Prostate gland (tissue), 2 donors: ENCODE data around the gene MYLK4. TPM values are rescaled to one million over a fixed set of nuclear protein-coding genes. Genes with fewer than 3 reads are reported as not detected.

ENCODE experiments used
- DNase-seq: peaks from one replicate; pipeline ENCODE4 v3.0.0-alpha.2; 2019; ENCODE audit warnings: low spot score
- H3K27ac ChIP-seq, 2 donors: fragments of 200-600 bp; sonication (generic); 2 replicates each; pipeline ENCODE4 v1.5.1; 2017 to 2019
- H3K27me3 ChIP-seq: fragments of 200-600 bp; sonication (generic); replicated peaks from 2 replicates; pipeline ENCODE4 v1.5.1; 2019; ENCODE audit not compliant: insufficient read depth
- H3K36me3 ChIP-seq, 2 donors: fragments of 200-600 bp; sonication (generic); 1 replicate in 1 of 2; 2 replicates in 1 of 2; pipeline versions ENCODE4 v1.5.1 to v1.8.1; 2017 to 2019
- H3K4me1 ChIP-seq: fragments of 200-600 bp; sonication (generic); replicated peaks from 2 replicates; pipeline ENCODE4 v1.5.1; 2019
- H3K4me3 ChIP-seq, 2 donors: fragments of 200-600 bp; sonication (generic); 2 replicates each; pipeline ENCODE4 v1.5.1; 2017 to 2019
- H3K9me3 ChIP-seq: fragments of 200-600 bp; sonication (generic); 2 replicates; pipeline ENCODE4 v1.5.1; 2017
- CTCF ChIP-seq, 4 experiments: fragments of 200-600 bp in 2 of 4; fragments of 450-650 bp in 2 of 4; sonication (generic) in 2 of 4; IDR thresholded peaks; 1 replicate in 3 of 4; 2 replicates in 1 of 4; pipeline ENCODE4 v1.5.1; 2016 to 2019; ENCODE audit warnings: antibody characterized with exemption in 4 of 4, mild to moderate bottlenecking in 2 of 4, moderate library complexity in 2 of 4
- POLR2A ChIP-seq: fragments of 450-650 bp; IDR thresholded peaks from one replicate; pipeline ENCODE4 v1.6.1; 2016; ENCODE audit warnings: antibody characterized with exemption, mild to moderate bottlenecking
- POLR2AphosphoS5 ChIP-seq: sonication (generic); formaldehyde crosslinking; IDR thresholded peaks from one replicate; pipeline ENCODE4 v1.6.1; 2017; ENCODE audit warnings: antibody characterized with exemption
- WGBS: methylation state at CpG from one replicate; pipeline ENCODE4 v1.1.5; 2018; 5-methylcytosine and 5-hydroxymethylcytosine counted together
- intact Hi-C: fragments of 100-400 bp; cut with DNase I; formaldehyde crosslinking; loops from one replicate; pipeline ENCODE4 v1.14.2; 2022
- total RNA-seq, 2 donors: library from RNA; depleted of rRNA; stranded (reverse); fragments of >200 nt; gene quantifications; one replicate each; pipeline ENCODE4 v1.1.0, GENCODE V29; 2016

The MYLK4 gene
- total RNA-seq, 2 donors from 2014 or later = 0.46 to 0.97 TPM

GRCh38 chr6:2677080-2677593 is 73.6 kb downstream of the MYLK4 start:
- 93% methylated on average over 4 of the region's 4 CpGs for WGBS

GRCh38 chr6:2676048-2676447 is 74.7 kb downstream of the MYLK4 start:
- Histone ChIP-seq H3K36me3 (no peaks in the 10 kb centered on the region), H3K9me3 (no peaks in the 10 kb centered on the region), H3K4me3 (no peak overlapping the region), H3K4me1 (no peaks in the 10 kb centered on the region), H3K27me3 (no peaks in the 10 kb centered on the region), H3K27ac (no peak overlapping the region)
- WGBS = 71% methylated on average over 2 of the region's 2 CpGs
- intact Hi-C loops = no loop called here
- no peak for TF ChIP-seq CTCF (IDR thresholded peaks at IDR 0.05)
- TF ChIP-seq POLR2AphosphoS5 = no peak
- TF ChIP-seq POLR2A = no peak
- DNase-seq = no peak

More at GRCh38 chr6:2677080-2677593, 73.6 kb downstream of the MYLK4 start:
- H3K27me3 ChIP-seq = no peaks in the 10 kb centered on the region
- DNase-seq = no peak
- intact Hi-C loops = no loop called here
- H3K27ac ChIP-seq = no peak overlapping the region
- H3K4me3 ChIP-seq = no peak overlapping the region
- TF ChIP-seq CTCF (IDR thresholded peaks at IDR 0.05) (no peak), POLR2A (no peak), POLR2AphosphoS5 (no peak)
- H3K36me3 ChIP-seq = no peaks in the 10 kb centered on the region
- H3K9me3 ChIP-seq = no peaks in the 10 kb centered on the region
- no peaks in the 10 kb centered on the region for H3K4me1 ChIP-seq

- Histone ChIP-seq H3K4me3 (no peak overlapping the region), H3K36me3 (no peaks in the 10 kb centered on the region), H3K27me3 (no peaks in the 10 kb centered on the region), H3K4me1 (no peaks in the 10 kb centered on the region), H3K9me3 (no peaks in the 10 kb centered on the region), H3K27ac (no peak overlapping the region)
- no peak for DNase-seq
- 97% methylated on average over 6 of the region's 6 CpGs for WGBS
- intact Hi-C loops = no loop called here
- no peak for TF ChIP-seq CTCF (IDR thresholded peaks at IDR 0.05)
- no peak for TF ChIP-seq POLR2AphosphoS5
- no peak for TF ChIP-seq POLR2A
Measured at GRCh38 chr6:2674857-2675256, 75.9 kb downstream of the MYLK4 start.

- Histone ChIP-seq H3K27me3 (no peaks in the 10 kb centered on the region), H3K27ac (no peak overlapping the region), H3K4me3 (no peak overlapping the region), H3K9me3 (no peaks in the 10 kb centered on the region), H3K4me1 (no peaks in the 10 kb centered on the region), H3K36me3 (no peaks in the 10 kb centered on the region)
- WGBS = 89% methylated on average over 12 of the region's 12 CpGs
- TF ChIP-seq POLR2AphosphoS5 = no peak
- TF ChIP-seq POLR2A = no peak
- TF ChIP-seq CTCF (IDR thresholded peaks at IDR 0.05) = no peak
- DNase-seq = no peak
- intact Hi-C loops = no loop called here
Measured at GRCh38 chr6:2669067-2669700, 81.5 kb downstream of the MYLK4 start.

GRCh38 chr6:2667617-2668016 is 83.1 kb downstream of the MYLK4 start:
- no peaks in the 10 kb centered on the region for H3K4me1 ChIP-seq
- intact Hi-C loops = no loop called here
- 87% methylated on average over 7 of the region's 7 CpGs for whole genome bisulfite sequencing

More at GRCh38 chr6:2667617-2668016, 83.1 kb downstream of the MYLK4 start:
- TF ChIP-seq POLR2A (no peak), POLR2AphosphoS5 (no peak), CTCF (IDR thresholded peaks at IDR 0.05) (no peak)
- Histone ChIP-seq H3K4me3 (no peak overlapping the region), H3K27me3 (no peaks in the 10 kb centered on the region), H3K9me3 (no peaks in the 10 kb centered on the region), H3K27ac (no peak overlapping the region), H3K36me3 (no peaks in the 10 kb centered on the region)
- DNase-seq = no peak
